GM23338 (cell line): ENCODE data around the gene HCRT. TPM values are rescaled to one million over a fixed set of nuclear protein-coding genes. Genes with fewer than 3 reads are reported as not detected.

ENCODE experiments used
- ATAC-seq: fragments of 200-7000 bp; cut with Tn5 transposase; 3 replicates; pipeline ENCODE4 v1.9.1; 2020
- DNase-seq: peaks from one replicate; pipeline ENCODE4 v3.0.0-alpha.2; 2015; ENCODE audit warnings: low spot score
- H2AFZ ChIP-seq: fragments of 200-600 bp; sonication (generic); 2 replicates; pipeline ENCODE4 v1.8.0; 2016; ENCODE audit warnings: antibody characterized with exemption, mild to moderate bottlenecking, moderate library complexity
- H3F3A ChIP-seq: fragments of 200-600 bp; sonication (generic); replicated peaks from 2 replicates; pipeline ENCODE4 v1.8.0; 2017; ENCODE audit warnings: antibody characterized with exemption, mixed run types, low read depth
- H3K27ac ChIP-seq: fragments of 200-600 bp; sonication (generic); 2 replicates; pipeline ENCODE4 v1.6.1; 2016; ENCODE audit warnings: low read depth
- H3K27me3 ChIP-seq: fragments of 200-600 bp; sonication (generic); 2 replicates; pipeline ENCODE4 v1.8.0; 2016; ENCODE audit warnings: mild to moderate bottlenecking, mixed run types, moderate library complexity; ENCODE audit not compliant: insufficient read depth
- H3K36me3 ChIP-seq: fragments of 200-600 bp; sonication (generic); 2 replicates; pipeline ENCODE4 v1.8.0; 2016; ENCODE audit warnings: mild to moderate bottlenecking; ENCODE audit not compliant: insufficient read depth
- H3K4me1 ChIP-seq: fragments of 200-600 bp; sonication (generic); 2 replicates; pipeline ENCODE4 v1.8.0; 2016; ENCODE audit warnings: mild to moderate bottlenecking, moderate library complexity; ENCODE audit not compliant: insufficient read depth
- H3K4me2 ChIP-seq: fragments of 200-600 bp; sonication (generic); 2 replicates; pipeline ENCODE4 v1.7.1; 2017; ENCODE audit warnings: mixed run types
- H3K4me3 ChIP-seq: fragments of 200-600 bp; sonication (generic); 2 replicates; pipeline ENCODE4 v1.6.1; 2016; ENCODE audit warnings: mixed run types
- H3K79me2 ChIP-seq: fragments of 200-600 bp; sonication (generic); replicated peaks from 2 replicates; pipeline ENCODE4 v1.8.0; 2017; ENCODE audit warnings: mild to moderate bottlenecking; ENCODE audit not compliant: insufficient read depth
- H3K9me2 ChIP-seq: fragments of 200-600 bp; sonication (generic); 2 replicates; pipeline ENCODE4 v1.8.0; 2017; ENCODE audit not compliant: insufficient read depth
- H4K20me1 ChIP-seq: fragments of 200-600 bp; sonication (generic); replicated peaks from 2 replicates; pipeline ENCODE4 v1.8.0; 2017; ENCODE audit warnings: mild to moderate bottlenecking; ENCODE audit not compliant: insufficient read depth
- H3K27ac Mint-ChIP-seq: 2 replicates; pipeline ENCODE4 v1.8.0; 2020; ENCODE audit warnings: inconsistent platforms, mild to moderate bottlenecking, moderate library complexity, mixed read lengths
- H3K27me3 Mint-ChIP-seq: 3 replicates; pipeline ENCODE4 v1.8.0; 2022; ENCODE audit warnings: low read depth, mild to moderate bottlenecking, moderate library complexity, mixed read lengths, inconsistent platforms; ENCODE audit not compliant: insufficient read depth, poor library complexity
- H3K36me3 Mint-ChIP-seq: 3 replicates; pipeline ENCODE4 v1.8.0; 2021; ENCODE audit warnings: low read depth, mild to moderate bottlenecking, inconsistent platforms, moderate library complexity, mixed read lengths
- H3K4me1 Mint-ChIP-seq: 3 replicates; pipeline ENCODE4 v1.8.0; 2020; ENCODE audit warnings: mild to moderate bottlenecking, inconsistent platforms, mixed read lengths
- H3K4me3 Mint-ChIP-seq: 3 replicates; pipeline ENCODE4 v1.8.0; 2021; ENCODE audit warnings: moderate library complexity, mild to moderate bottlenecking, inconsistent platforms, mixed read lengths
- H3K9me3 Mint-ChIP-seq: 3 replicates; pipeline ENCODE4 v1.8.0; 2020; ENCODE audit warnings: moderate library complexity, mild to moderate bottlenecking, inconsistent platforms, mixed read lengths
- CREB1 ChIP-seq: fragments of 250-450 bp; sonication (Bioruptor Pico); IDR thresholded peaks from 2 replicates; pipeline ENCODE4 v1.5.0; 2020; ENCODE audit warnings: low read depth, mild to moderate bottlenecking, moderate library complexity
- CTCF ChIP-seq, 2 experiments: fragments of 200-600 bp in 1 of 2; sonication (generic) in 1 of 2; conservative IDR thresholded peaks; 2 replicates each; pipeline versions ENCODE4 v1.5.1 to v1.6.1; 2016 to 2017; ENCODE audit warnings: antibody characterized with exemption in 2 of 2, low read depth in 2 of 2, mild to moderate bottlenecking in 2 of 2, moderate library complexity in 1 of 2
- ETS1 ChIP-seq: IDR thresholded peaks from 2 replicates; pipeline ENCODE4 v1.6.1; 2016; ENCODE audit warnings: antibody characterized with exemption
- EZH2 ChIP-seq: fragments of 200-600 bp; sonication (generic); IDR thresholded peaks from one replicate; pipeline ENCODE4 v1.8.0; 2017; ENCODE audit warnings: antibody characterized with exemption, mild to moderate bottlenecking, low read depth; ENCODE audit not compliant: unreplicated experiment
- EZH2phosphoT487 ChIP-seq: fragments of 200-600 bp; sonication (generic); IDR thresholded peaks from one replicate; pipeline ENCODE4 v1.8.1; 2018; ENCODE audit warnings: antibody characterized with exemption; ENCODE audit not compliant: unreplicated experiment
- JUNB ChIP-seq: IDR thresholded peaks from one replicate; pipeline ENCODE4 v1.6.1; 2016; ENCODE audit warnings: antibody characterized with exemption; ENCODE audit not compliant: unreplicated experiment
- NANOG ChIP-seq: IDR thresholded peaks from 2 replicates; pipeline ENCODE4 v1.6.1; 2016; ENCODE audit warnings: antibody characterized with exemption, borderline replicate concordance
- POLR2AphosphoS5 ChIP-seq: IDR thresholded peaks from 2 replicates; pipeline ENCODE4 v1.6.1; 2016; ENCODE audit warnings: antibody characterized with exemption, low read depth
- REST ChIP-seq: IDR thresholded peaks from one replicate; pipeline ENCODE4 v1.6.1; 2018; ENCODE audit warnings: antibody characterized with exemption; ENCODE audit not compliant: unreplicated experiment
- STAT1 ChIP-seq: IDR thresholded peaks from one replicate; pipeline ENCODE4 v1.6.1; 2016; ENCODE audit warnings: antibody characterized with exemption; ENCODE audit not compliant: unreplicated experiment
- ZNF114 ChIP-seq: fragments of 250-450 bp; sonication (Bioruptor Pico); IDR thresholded peaks from 2 replicates; pipeline ENCODE4 v1.5.0; 2020; ENCODE audit warnings: mild to moderate bottlenecking, moderate library complexity
- ZNF331 ChIP-seq: fragments of 250-450 bp; sonication (Bioruptor Pico); IDR thresholded peaks from 2 replicates; pipeline ENCODE4 v1.5.0; 2020; ENCODE audit warnings: low read depth, mild to moderate bottlenecking, moderate library complexity
- polyA plus RNA-seq: library from polyadenylated mRNA; unstranded; fragments of >200 nt; fragmentation: Nextera tagmentation; extraction: Ambion mirVana; gene quantifications from 2 replicates; pipeline ENCODE4 v1.2.1, GENCODE V29; 2016
- total RNA-seq: library from RNA; depleted of rRNA; stranded (reverse); fragments of >200 nt; shearing (Covaris generic); gene quantifications from 2 replicates; pipeline ENCODE4 v1.2.3, GENCODE V29; 2014

The HCRT gene
- total and polyA plus RNA-seq, 2 experiments from 2014 or later = not detected

- no peaks in the 10 kb centered on the region for H3K36me3 ChIP-seq
- DNase-seq (no peak), ATAC-seq (no peak)
- H3K4me1 ChIP-seq = no peaks in the 10 kb centered on the region
- no peak for TF ChIP-seq ZNF331 (CRISPR knock-in tag)
- no peak overlapping the region for H3K27ac Mint-ChIP-seq
- H3K36me3 Mint-ChIP-seq = no peaks in the 10 kb centered on the region
- H3K27me3 Mint-ChIP-seq = peaks cover 2% of the 10 kb centered on the region
- no peaks in the 10 kb centered on the region for H3K9me3 Mint-ChIP-seq
- H3K4me2 ChIP-seq = no peak overlapping the region
- no peaks in the 10 kb centered on the region for H3K9me2 ChIP-seq
- no peak overlapping the region for H3K27ac ChIP-seq
- H4K20me1 ChIP-seq = peaks cover 11% of the 10 kb centered on the region; the same call in 1 of the 2 replicates
- H3F3A ChIP-seq = no peaks in the 10 kb centered on the region
- no peaks in the 10 kb centered on the region for H3K27me3 ChIP-seq
- no peaks in the 10 kb centered on the region for H3K4me1 Mint-ChIP-seq
- no peak overlapping the region for H3K4me3 ChIP-seq
- H2AFZ ChIP-seq = no peak overlapping the region
- peaks cover 48% of the 10 kb centered on the region for H3K79me2 ChIP-seq
- no peak overlapping the region for H3K4me3 Mint-ChIP-seq
These were observed 48.7 kb upstream of the HCRT start for GRCh38 chr17:42233994-42234393.

- DNase-seq (no peak), ATAC-seq (no peak)
- H3K9me2 ChIP-seq = no peaks in the 10 kb centered on the region
- Mint-ChIP-seq H3K9me3 (no peaks in the 10 kb centered on the region), H3K36me3 (no peaks in the 10 kb centered on the region), H3K27me3 (peaks cover 2% of the 10 kb centered on the region), H3K4me1 (no peaks in the 10 kb centered on the region), H3K27ac (no peak overlapping the region), H3K4me3 (no peak overlapping the region)
- peaks cover 45% of the 10 kb centered on the region for H3K79me2 ChIP-seq
- no peaks in the 10 kb centered on the region for H3K36me3 ChIP-seq
- H3K4me3 ChIP-seq = no peak overlapping the region
- no peak overlapping the region for H3K4me2 ChIP-seq
- H3K27ac ChIP-seq = no peak overlapping the region
- H2AFZ ChIP-seq = no peak overlapping the region
- H4K20me1 ChIP-seq = peaks cover 11% of the 10 kb centered on the region; the same call in 1 of the 2 replicates
- H3K4me1 ChIP-seq = no peaks in the 10 kb centered on the region
- no peaks in the 10 kb centered on the region for H3F3A ChIP-seq
- H3K27me3 ChIP-seq = no peaks in the 10 kb centered on the region
- TF ChIP-seq ZNF331 (CRISPR knock-in tag) (no peak), JUNB (no peak), STAT1 (no peak), ZNF114 (CRISPR knock-in tag) (no peak), NANOG (no peak), CREB1 (CRISPR knock-in tag) (no peak), POLR2AphosphoS5 (no peak), ETS1 (no peak), EZH2 (no peak), REST (no peak), EZH2phosphoT487 (no peak), CTCF (conservative IDR thresholded peaks at IDR 0.05; ENCODE audit: low read depth in 2 of 2) (no peak)
These were observed 47.9 kb upstream of the HCRT start for GRCh38 chr17:42233156-42233555.
